GM23338 (cell line): ENCODE results near the gene ERC2. TPM values are rescaled to one million over a fixed set of nuclear protein-coding genes. Genes with fewer than 3 reads are reported as not detected.

Source experiments
- ATAC-seq: fragments of 200-7000 bp; cut with Tn5 transposase; 3 replicates; pipeline ENCODE4 v1.9.1; 2020
- DNase-seq: peaks from one replicate; pipeline ENCODE4 v3.0.0-alpha.2; 2015; ENCODE audit warnings: low spot score
- H2AFZ ChIP-seq: fragments of 200-600 bp; sonication (generic); 2 replicates; pipeline ENCODE4 v1.8.0; 2016; ENCODE audit warnings: antibody characterized with exemption, mild to moderate bottlenecking, moderate library complexity
- H3F3A ChIP-seq: fragments of 200-600 bp; sonication (generic); replicated peaks from 2 replicates; pipeline ENCODE4 v1.8.0; 2017; ENCODE audit warnings: antibody characterized with exemption, mixed run types, low read depth
- H3K27ac ChIP-seq: fragments of 200-600 bp; sonication (generic); 2 replicates; pipeline ENCODE4 v1.6.1; 2016; ENCODE audit warnings: low read depth
- H3K27me3 ChIP-seq: fragments of 200-600 bp; sonication (generic); 2 replicates; pipeline ENCODE4 v1.8.0; 2016; ENCODE audit warnings: mild to moderate bottlenecking, mixed run types, moderate library complexity; ENCODE audit not compliant: insufficient read depth
- H3K36me3 ChIP-seq: fragments of 200-600 bp; sonication (generic); 2 replicates; pipeline ENCODE4 v1.8.0; 2016; ENCODE audit warnings: mild to moderate bottlenecking; ENCODE audit not compliant: insufficient read depth
- H3K4me1 ChIP-seq: fragments of 200-600 bp; sonication (generic); 2 replicates; pipeline ENCODE4 v1.8.0; 2016; ENCODE audit warnings: mild to moderate bottlenecking, moderate library complexity; ENCODE audit not compliant: insufficient read depth
- H3K4me2 ChIP-seq: fragments of 200-600 bp; sonication (generic); 2 replicates; pipeline ENCODE4 v1.7.1; 2017; ENCODE audit warnings: mixed run types
- H3K4me3 ChIP-seq: fragments of 200-600 bp; sonication (generic); 2 replicates; pipeline ENCODE4 v1.6.1; 2016; ENCODE audit warnings: mixed run types
- H3K79me2 ChIP-seq: fragments of 200-600 bp; sonication (generic); replicated peaks from 2 replicates; pipeline ENCODE4 v1.8.0; 2017; ENCODE audit warnings: mild to moderate bottlenecking; ENCODE audit not compliant: insufficient read depth
- H3K9me2 ChIP-seq: fragments of 200-600 bp; sonication (generic); 2 replicates; pipeline ENCODE4 v1.8.0; 2017; ENCODE audit not compliant: insufficient read depth
- H4K20me1 ChIP-seq: fragments of 200-600 bp; sonication (generic); replicated peaks from 2 replicates; pipeline ENCODE4 v1.8.0; 2017; ENCODE audit warnings: mild to moderate bottlenecking; ENCODE audit not compliant: insufficient read depth
- H3K27ac Mint-ChIP-seq: 2 replicates; pipeline ENCODE4 v1.8.0; 2020; ENCODE audit warnings: inconsistent platforms, mild to moderate bottlenecking, moderate library complexity, mixed read lengths
- H3K27me3 Mint-ChIP-seq: 3 replicates; pipeline ENCODE4 v1.8.0; 2022; ENCODE audit warnings: low read depth, mild to moderate bottlenecking, moderate library complexity, mixed read lengths, inconsistent platforms; ENCODE audit not compliant: insufficient read depth, poor library complexity
- H3K36me3 Mint-ChIP-seq: 3 replicates; pipeline ENCODE4 v1.8.0; 2021; ENCODE audit warnings: low read depth, mild to moderate bottlenecking, inconsistent platforms, moderate library complexity, mixed read lengths
- H3K4me1 Mint-ChIP-seq: 3 replicates; pipeline ENCODE4 v1.8.0; 2020; ENCODE audit warnings: mild to moderate bottlenecking, inconsistent platforms, mixed read lengths
- H3K4me3 Mint-ChIP-seq: 3 replicates; pipeline ENCODE4 v1.8.0; 2021; ENCODE audit warnings: moderate library complexity, mild to moderate bottlenecking, inconsistent platforms, mixed read lengths
- H3K9me3 Mint-ChIP-seq: 3 replicates; pipeline ENCODE4 v1.8.0; 2020; ENCODE audit warnings: moderate library complexity, mild to moderate bottlenecking, inconsistent platforms, mixed read lengths
- EZH2 ChIP-seq: fragments of 200-600 bp; sonication (generic); IDR thresholded peaks from one replicate; pipeline ENCODE4 v1.8.0; 2017; ENCODE audit warnings: antibody characterized with exemption, mild to moderate bottlenecking, low read depth; ENCODE audit not compliant: unreplicated experiment
- EZH2phosphoT487 ChIP-seq: fragments of 200-600 bp; sonication (generic); IDR thresholded peaks from one replicate; pipeline ENCODE4 v1.8.1; 2018; ENCODE audit warnings: antibody characterized with exemption; ENCODE audit not compliant: unreplicated experiment
- JUNB ChIP-seq: IDR thresholded peaks from one replicate; pipeline ENCODE4 v1.6.1; 2016; ENCODE audit warnings: antibody characterized with exemption; ENCODE audit not compliant: unreplicated experiment
- NANOG ChIP-seq: IDR thresholded peaks from 2 replicates; pipeline ENCODE4 v1.6.1; 2016; ENCODE audit warnings: antibody characterized with exemption, borderline replicate concordance
- POLR2AphosphoS5 ChIP-seq: IDR thresholded peaks from 2 replicates; pipeline ENCODE4 v1.6.1; 2016; ENCODE audit warnings: antibody characterized with exemption, low read depth
- STAT1 ChIP-seq: IDR thresholded peaks from one replicate; pipeline ENCODE4 v1.6.1; 2016; ENCODE audit warnings: antibody characterized with exemption; ENCODE audit not compliant: unreplicated experiment
- ZNF114 ChIP-seq: fragments of 250-450 bp; sonication (Bioruptor Pico); IDR thresholded peaks from 2 replicates; pipeline ENCODE4 v1.5.0; 2020; ENCODE audit warnings: mild to moderate bottlenecking, moderate library complexity
- ZNF331 ChIP-seq: fragments of 250-450 bp; sonication (Bioruptor Pico); IDR thresholded peaks from 2 replicates; pipeline ENCODE4 v1.5.0; 2020; ENCODE audit warnings: low read depth, mild to moderate bottlenecking, moderate library complexity
- polyA plus RNA-seq: library from polyadenylated mRNA; unstranded; fragments of >200 nt; fragmentation: Nextera tagmentation; extraction: Ambion mirVana; gene quantifications from 2 replicates; pipeline ENCODE4 v1.2.1, GENCODE V29; 2016
- total RNA-seq: library from RNA; depleted of rRNA; stranded (reverse); fragments of >200 nt; shearing (Covaris generic); gene quantifications from 2 replicates; pipeline ENCODE4 v1.2.3, GENCODE V29; 2014
- TF ChIP-seq, protein P1 (sequence below): fragments of 250-450 bp; sonication (Bioruptor Pico); IDR thresholded peaks from 2 replicates; pipeline ENCODE4 v1.5.0; 2020; ENCODE audit warnings: mild to moderate bottlenecking, moderate library complexity
- TF ChIP-seq, protein P2 (sequence below): IDR thresholded peaks from one replicate; pipeline ENCODE4 v1.6.1; 2018; ENCODE audit warnings: antibody characterized with exemption; ENCODE audit not compliant: unreplicated experiment
- TF ChIP-seq, protein P3 (sequence below): IDR thresholded peaks from 2 replicates; pipeline ENCODE4 v1.6.1; 2016; ENCODE audit warnings: antibody characterized with exemption

ERC2 gene
- total and polyA plus RNA-seq, 2 experiments from 2014 or later: 11.8 to 13.7 TPM

DNA sequence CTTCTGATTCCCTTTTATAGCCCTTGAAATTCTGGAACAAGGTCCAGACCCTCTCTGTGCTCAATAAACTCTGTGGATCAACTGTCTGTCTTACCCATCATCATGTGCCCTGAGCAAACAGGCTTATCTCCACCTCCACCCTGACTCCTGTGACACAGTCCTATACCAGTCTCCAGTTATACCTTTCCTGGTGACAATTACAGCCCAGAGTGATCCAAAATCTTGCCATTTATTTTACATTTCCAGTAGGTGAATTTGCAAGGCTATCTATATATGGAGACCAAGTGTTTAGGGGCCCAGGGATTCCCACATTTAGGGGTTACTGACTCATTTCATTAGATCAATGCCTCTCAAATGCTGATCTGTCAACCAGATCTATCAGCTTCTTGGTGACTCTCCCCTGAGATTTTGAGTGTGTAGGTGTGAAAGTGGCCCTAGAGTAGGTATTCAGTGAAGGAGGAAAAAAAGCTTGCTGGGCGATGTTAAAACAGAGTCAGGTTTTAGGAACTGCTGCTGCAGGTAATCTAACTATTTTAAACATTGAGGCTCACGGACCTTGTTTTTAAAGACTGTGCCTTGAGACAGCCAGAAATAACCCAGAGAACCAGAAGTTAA is 751.5 kb downstream of the ERC2 start:
- Histone ChIP-seq H3K4me3 (no peak overlapping the region), H3K27ac (no peak overlapping the region), H4K20me1 (no peaks in the 10 kb centered on the region), H3K4me2 (no peak overlapping the region), H3K36me3 (no peaks in the 10 kb centered on the region), H3F3A (no peaks in the 10 kb centered on the region), H3K27me3 (no peaks in the 10 kb centered on the region), H2AFZ (no peak overlapping the region), H3K79me2 (no peaks in the 10 kb centered on the region), H3K4me1 (no peaks in the 10 kb centered on the region; the same call in 1 of the 2 replicates), H3K9me2 (no peaks in the 10 kb centered on the region)
- Mint-ChIP-seq H3K36me3 (no peaks in the 10 kb centered on the region), H3K4me1 (peaks cover 3% of the 10 kb centered on the region; the same call in 1 of the 3 replicates), H3K27me3 (no peaks in the 10 kb centered on the region), H3K9me3 (no peaks in the 10 kb centered on the region), H3K4me3 (no peak overlapping the region), H3K27ac (no peak overlapping the region)
- no peak for TF ChIP-seq ZNF331
- no peak for TF ChIP-seq EZH2phosphoT487
- no peak for TF ChIP-seq POLR2AphosphoS5
- TF ChIP-seq ZNF114: no peak
- no peak for TF ChIP-seq JUNB
- TF ChIP-seq, protein P1, sequence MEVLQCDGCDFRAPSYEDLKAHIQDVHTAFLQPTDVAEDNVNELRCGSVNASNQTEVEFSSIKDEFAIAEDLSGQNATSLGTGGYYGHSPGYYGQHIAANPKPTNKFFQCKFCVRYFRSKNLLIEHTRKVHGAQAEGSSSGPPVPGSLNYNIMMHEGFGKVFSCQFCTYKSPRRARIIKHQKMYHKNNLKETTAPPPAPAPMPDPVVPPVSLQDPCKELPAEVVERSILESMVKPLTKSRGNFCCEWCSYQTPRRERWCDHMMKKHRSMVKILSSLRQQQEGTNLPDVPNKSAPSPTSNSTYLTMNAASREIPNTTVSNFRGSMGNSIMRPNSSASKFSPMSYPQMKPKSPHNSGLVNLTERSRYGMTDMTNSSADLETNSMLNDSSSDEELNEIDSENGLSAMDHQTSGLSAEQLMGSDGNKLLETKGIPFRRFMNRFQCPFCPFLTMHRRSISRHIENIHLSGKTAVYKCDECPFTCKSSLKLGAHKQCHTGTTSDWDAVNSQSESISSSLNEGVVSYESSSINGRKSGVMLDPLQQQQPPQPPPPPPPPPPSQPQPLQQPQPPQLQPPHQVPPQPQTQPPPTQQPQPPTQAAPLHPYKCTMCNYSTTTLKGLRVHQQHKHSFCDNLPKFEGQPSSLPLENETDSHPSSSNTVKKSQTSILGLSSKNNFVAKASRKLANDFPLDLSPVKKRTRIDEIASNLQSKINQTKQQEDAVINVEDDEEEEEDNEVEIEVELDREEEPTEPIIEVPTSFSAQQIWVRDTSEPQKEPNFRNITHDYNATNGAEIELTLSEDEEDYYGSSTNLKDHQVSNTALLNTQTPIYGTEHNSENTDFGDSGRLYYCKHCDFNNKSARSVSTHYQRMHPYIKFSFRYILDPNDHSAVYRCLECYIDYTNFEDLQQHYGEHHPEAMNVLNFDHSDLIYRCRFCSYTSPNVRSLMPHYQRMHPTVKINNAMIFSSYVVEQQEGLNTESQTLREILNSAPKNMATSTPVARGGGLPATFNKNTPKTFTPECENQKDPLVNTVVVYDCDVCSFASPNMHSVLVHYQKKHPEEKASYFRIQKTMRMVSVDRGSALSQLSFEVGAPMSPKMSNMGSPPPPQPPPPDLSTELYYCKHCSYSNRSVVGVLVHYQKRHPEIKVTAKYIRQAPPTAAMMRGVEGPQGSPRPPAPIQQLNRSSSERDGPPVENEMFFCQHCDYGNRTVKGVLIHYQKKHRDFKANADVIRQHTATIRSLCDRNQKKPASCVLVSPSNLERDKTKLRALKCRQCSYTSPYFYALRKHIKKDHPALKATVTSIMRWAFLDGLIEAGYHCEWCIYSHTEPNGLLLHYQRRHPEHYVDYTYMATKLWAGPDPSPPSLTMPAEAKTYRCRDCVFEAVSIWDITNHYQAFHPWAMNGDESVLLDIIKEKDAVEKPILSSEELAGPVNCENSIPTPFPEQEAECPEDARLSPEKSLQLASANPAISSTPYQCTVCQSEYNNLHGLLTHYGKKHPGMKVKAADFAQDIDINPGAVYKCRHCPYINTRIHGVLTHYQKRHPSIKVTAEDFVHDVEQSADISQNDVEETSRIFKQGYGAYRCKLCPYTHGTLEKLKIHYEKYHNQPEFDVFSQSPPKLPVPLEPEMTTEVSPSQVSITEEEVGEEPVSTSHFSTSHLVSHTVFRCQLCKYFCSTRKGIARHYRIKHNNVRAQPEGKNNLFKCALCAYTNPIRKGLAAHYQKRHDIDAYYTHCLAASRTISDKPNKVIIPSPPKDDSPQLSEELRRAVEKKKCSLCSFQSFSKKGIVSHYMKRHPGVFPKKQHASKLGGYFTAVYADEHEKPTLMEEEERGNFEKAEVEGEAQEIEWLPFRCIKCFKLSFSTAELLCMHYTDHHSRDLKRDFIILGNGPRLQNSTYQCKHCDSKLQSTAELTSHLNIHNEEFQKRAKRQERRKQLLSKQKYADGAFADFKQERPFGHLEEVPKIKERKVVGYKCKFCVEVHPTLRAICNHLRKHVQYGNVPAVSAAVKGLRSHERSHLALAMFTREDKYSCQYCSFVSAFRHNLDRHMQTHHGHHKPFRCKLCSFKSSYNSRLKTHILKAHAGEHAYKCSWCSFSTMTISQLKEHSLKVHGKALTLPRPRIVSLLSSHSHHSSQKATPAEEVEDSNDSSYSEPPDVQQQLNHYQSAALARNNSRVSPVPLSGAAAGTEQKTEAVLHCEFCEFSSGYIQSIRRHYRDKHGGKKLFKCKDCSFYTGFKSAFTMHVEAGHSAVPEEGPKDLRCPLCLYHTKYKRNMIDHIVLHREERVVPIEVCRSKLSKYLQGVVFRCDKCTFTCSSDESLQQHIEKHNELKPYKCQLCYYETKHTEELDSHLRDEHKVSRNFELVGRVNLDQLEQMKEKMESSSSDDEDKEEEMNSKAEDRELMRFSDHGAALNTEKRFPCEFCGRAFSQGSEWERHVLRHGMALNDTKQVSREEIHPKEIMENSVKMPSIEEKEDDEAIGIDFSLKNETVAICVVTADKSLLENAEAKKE (CRISPR knock-in tag): no peak
- TF ChIP-seq STAT1: no peak
- TF ChIP-seq EZH2: no peak
- TF ChIP-seq, protein P2, sequence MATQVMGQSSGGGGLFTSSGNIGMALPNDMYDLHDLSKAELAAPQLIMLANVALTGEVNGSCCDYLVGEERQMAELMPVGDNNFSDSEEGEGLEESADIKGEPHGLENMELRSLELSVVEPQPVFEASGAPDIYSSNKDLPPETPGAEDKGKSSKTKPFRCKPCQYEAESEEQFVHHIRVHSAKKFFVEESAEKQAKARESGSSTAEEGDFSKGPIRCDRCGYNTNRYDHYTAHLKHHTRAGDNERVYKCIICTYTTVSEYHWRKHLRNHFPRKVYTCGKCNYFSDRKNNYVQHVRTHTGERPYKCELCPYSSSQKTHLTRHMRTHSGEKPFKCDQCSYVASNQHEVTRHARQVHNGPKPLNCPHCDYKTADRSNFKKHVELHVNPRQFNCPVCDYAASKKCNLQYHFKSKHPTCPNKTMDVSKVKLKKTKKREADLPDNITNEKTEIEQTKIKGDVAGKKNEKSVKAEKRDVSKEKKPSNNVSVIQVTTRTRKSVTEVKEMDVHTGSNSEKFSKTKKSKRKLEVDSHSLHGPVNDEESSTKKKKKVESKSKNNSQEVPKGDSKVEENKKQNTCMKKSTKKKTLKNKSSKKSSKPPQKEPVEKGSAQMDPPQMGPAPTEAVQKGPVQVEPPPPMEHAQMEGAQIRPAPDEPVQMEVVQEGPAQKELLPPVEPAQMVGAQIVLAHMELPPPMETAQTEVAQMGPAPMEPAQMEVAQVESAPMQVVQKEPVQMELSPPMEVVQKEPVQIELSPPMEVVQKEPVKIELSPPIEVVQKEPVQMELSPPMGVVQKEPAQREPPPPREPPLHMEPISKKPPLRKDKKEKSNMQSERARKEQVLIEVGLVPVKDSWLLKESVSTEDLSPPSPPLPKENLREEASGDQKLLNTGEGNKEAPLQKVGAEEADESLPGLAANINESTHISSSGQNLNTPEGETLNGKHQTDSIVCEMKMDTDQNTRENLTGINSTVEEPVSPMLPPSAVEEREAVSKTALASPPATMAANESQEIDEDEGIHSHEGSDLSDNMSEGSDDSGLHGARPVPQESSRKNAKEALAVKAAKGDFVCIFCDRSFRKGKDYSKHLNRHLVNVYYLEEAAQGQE: no peak
- TF ChIP-seq, protein P3, sequence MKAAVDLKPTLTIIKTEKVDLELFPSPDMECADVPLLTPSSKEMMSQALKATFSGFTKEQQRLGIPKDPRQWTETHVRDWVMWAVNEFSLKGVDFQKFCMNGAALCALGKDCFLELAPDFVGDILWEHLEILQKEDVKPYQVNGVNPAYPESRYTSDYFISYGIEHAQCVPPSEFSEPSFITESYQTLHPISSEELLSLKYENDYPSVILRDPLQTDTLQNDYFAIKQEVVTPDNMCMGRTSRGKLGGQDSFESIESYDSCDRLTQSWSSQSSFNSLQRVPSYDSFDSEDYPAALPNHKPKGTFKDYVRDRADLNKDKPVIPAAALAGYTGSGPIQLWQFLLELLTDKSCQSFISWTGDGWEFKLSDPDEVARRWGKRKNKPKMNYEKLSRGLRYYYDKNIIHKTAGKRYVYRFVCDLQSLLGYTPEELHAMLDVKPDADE: no peak
- no peak for TF ChIP-seq NANOG
- DNase-seq (no peak), ATAC-seq (no peak)
